Measurements from ENCODE around the gene PDCD6IP. TPM values are rescaled to one million over a fixed set of nuclear protein-coding genes. Genes with fewer than 3 reads are reported as not detected.

PDCD6IP gene
- total RNA-seq, 1 donor from 2014 or later, result 91.1 TPM

DNA sequence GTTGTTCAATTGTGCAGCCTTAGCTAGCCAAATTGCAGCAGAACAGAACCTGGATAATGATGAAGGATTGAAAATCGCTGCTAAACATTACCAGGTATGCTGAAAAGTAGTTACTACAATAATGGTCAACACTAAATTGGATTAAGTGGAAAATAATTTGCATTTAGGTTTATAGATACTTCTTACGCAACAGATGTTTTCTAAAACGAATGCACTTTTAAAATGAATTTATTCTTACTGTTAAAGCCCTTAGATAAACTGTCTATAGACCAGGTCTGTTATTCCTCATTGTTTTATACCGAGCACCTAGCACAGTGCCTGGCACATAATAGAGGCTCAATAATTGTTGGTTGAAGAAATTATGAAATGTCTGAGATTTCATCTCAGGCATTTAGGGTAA lies 23.6 kb downstream of the PDCD6IP start:
- Histone ChIP-seq H3K4me3 (ENCODE audit: low read depth, low read length) (no peak overlapping the region), H3K27me3 (ENCODE audit: control insufficient read depth, insufficient read depth, low read length) (no peaks in the 10 kb centered on the region), H3K36me3 (ENCODE audit: control insufficient read depth, insufficient read depth, low read length) (peaks cover 7% of the 10 kb centered on the region)
- TF ChIP-seq, protein P1, sequence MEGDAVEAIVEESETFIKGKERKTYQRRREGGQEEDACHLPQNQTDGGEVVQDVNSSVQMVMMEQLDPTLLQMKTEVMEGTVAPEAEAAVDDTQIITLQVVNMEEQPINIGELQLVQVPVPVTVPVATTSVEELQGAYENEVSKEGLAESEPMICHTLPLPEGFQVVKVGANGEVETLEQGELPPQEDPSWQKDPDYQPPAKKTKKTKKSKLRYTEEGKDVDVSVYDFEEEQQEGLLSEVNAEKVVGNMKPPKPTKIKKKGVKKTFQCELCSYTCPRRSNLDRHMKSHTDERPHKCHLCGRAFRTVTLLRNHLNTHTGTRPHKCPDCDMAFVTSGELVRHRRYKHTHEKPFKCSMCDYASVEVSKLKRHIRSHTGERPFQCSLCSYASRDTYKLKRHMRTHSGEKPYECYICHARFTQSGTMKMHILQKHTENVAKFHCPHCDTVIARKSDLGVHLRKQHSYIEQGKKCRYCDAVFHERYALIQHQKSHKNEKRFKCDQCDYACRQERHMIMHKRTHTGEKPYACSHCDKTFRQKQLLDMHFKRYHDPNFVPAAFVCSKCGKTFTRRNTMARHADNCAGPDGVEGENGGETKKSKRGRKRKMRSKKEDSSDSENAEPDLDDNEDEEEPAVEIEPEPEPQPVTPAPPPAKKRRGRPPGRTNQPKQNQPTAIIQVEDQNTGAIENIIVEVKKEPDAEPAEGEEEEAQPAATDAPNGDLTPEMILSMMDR (IDR thresholded peaks at IDR 0.05; ENCODE audit: insufficient read depth, low read length, severe bottlenecking), result no peak
- FAIRE-seq, result no peak
- DNase-seq (ENCODE audit: low read depth), result no peak

DNA sequence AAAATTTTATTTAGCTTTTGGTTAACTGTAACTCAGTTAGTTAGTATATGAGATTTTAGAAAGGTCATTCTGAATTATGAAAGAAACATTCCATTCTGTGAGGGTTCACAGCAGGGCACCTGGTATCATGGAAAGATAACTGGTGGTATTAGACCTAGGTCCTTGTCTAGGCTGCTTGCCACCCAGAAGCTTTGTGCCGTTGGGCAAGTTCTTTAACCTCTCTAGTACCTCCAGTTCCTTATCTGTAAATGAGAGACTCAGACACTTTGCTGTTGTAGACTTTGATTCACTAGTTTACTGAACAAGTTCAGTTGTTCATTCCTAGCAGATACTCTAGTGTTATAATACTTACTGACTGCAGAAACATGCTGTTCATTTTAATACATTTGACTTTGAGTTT lies 25.4 kb downstream of the PDCD6IP start:
- DNase-seq (ENCODE audit: low read depth) (no peak), FAIRE-seq (no peak)
- TF ChIP-seq, protein P1 (IDR thresholded peaks at IDR 0.05; ENCODE audit: insufficient read depth, low read length, severe bottlenecking), result no peak
- H3K27me3 ChIP-seq (ENCODE audit: control insufficient read depth, insufficient read depth, low read length), result no peaks in the 10 kb centered on the region
- peaks cover 9% of the 10 kb centered on the region for H3K36me3 ChIP-seq (ENCODE audit: control insufficient read depth, insufficient read depth, low read length)
- H3K4me3 ChIP-seq (ENCODE audit: low read depth, low read length), result no peak overlapping the region

DNA sequence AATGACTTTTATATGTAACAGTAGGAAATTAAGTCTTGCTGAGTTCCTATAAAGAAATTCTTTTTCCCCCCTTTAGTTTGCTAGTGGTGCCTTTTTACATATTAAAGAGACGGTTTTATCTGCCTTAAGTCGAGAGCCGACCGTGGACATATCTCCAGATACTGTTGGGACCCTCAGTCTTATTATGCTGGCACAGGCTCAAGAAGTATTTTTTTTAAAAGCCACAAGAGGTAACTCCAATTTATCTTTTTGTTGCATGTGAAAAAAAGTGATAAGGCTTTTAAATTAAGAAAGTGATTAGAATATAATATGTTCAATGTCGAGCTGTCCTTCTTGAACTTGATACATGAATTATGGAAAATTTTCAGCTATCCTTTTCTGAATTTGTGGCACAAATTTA lies 26.7 kb downstream of the PDCD6IP start:
- DNase-seq (ENCODE audit: low read depth) (no peak), FAIRE-seq (no peak)
- peaks cover 10% of the 10 kb centered on the region for H3K36me3 ChIP-seq (ENCODE audit: control insufficient read depth, insufficient read depth, low read length)
- H3K4me3 ChIP-seq (ENCODE audit: low read depth, low read length), result no peak overlapping the region
- TF ChIP-seq, protein P1 (IDR thresholded peaks at IDR 0.05; ENCODE audit: insufficient read depth, low read length, severe bottlenecking), result no peak
- no peaks in the 10 kb centered on the region for H3K27me3 ChIP-seq (ENCODE audit: control insufficient read depth, insufficient read depth, low read length)

DNA sequence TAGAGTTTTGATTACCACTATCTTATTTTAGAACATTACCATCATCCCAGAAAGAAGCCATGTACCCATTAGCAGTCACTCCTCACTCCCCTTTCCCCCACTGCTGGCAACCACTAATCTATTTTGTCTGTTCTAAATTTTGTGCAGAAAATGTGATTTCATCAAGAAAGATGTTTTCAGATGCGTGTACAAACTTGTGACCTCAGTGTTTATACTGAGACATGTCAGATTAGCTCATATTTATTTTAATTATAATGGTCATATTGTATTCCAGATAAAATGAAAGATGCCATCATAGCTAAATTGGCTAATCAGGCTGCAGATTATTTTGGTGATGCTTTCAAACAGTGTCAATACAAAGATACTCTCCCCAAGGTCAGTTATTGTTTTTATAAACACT lies 27.8 kb downstream of the PDCD6IP start:
- DNase-seq (ENCODE audit: low read depth) (no peak), FAIRE-seq (no peak)
- no peak overlapping the region for H3K4me3 ChIP-seq (ENCODE audit: low read depth, low read length)
- no peaks in the 10 kb centered on the region for H3K27me3 ChIP-seq (ENCODE audit: control insufficient read depth, insufficient read depth, low read length)
- H3K36me3 ChIP-seq (ENCODE audit: control insufficient read depth, insufficient read depth, low read length), result peaks cover 9% of the 10 kb centered on the region
- TF ChIP-seq, protein P1 (IDR thresholded peaks at IDR 0.05; ENCODE audit: insufficient read depth, low read length, severe bottlenecking), result no peak

DNA sequence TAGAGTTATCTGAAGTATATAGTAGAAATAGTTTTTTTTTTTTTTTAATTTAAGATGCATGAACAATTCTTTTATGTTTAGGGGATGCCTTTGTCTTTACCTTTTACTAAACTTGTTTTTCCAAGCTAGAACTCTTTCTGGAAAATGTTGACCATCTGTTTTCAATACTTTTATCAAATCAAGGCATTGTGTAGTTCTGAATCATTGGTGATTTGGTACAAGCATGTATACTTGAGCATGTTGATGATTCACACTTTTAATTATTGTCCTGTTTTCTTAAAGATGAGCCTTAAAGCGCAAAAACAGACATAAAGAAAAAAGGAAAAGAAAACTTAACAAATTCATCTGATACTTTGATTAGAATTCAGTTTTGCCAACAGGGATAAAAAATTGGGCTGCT lies 28.3 kb downstream of the PDCD6IP start:
- FAIRE-seq (no peak), DNase-seq (ENCODE audit: low read depth) (no peak)
- TF ChIP-seq, protein P1 (IDR thresholded peaks at IDR 0.05; ENCODE audit: insufficient read depth, low read length, severe bottlenecking), result no peak

DNA sequence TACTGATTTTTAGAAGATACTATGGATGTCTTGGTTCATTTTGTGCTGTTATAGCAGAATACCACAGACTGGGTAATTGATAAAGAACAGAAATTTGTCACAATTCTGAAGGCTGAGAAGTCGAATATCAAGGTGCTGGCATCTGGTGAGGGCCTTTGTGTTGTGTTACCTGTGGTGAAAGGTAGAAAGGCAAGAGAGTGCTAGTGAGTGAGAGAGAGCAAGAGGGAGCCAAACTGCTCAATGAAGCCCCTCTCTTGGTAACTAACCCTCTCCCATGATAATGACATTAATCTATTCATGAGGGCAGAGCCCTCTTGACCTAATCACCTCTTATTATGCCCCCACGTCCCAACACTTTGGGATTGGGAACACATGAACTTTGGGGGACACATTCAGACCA lies 31.3 kb downstream of the PDCD6IP start:
- no peak overlapping the region for H3K4me3 ChIP-seq (ENCODE audit: low read depth, low read length)
- H3K27me3 ChIP-seq (ENCODE audit: control insufficient read depth, insufficient read depth, low read length), result no peaks in the 10 kb centered on the region
- FAIRE-seq (no peak), DNase-seq (ENCODE audit: low read depth) (no peak)
- TF ChIP-seq, protein P1 (IDR thresholded peaks at IDR 0.05; ENCODE audit: insufficient read depth, low read length, severe bottlenecking), result no peak
- H3K36me3 ChIP-seq (ENCODE audit: control insufficient read depth, insufficient read depth, low read length), result peaks cover 6% of the 10 kb centered on the region

More for the DNA sequence above, 28.3 kb downstream of the PDCD6IP start:
- H3K4me3 ChIP-seq (ENCODE audit: low read depth, low read length), result no peak overlapping the region
- no peaks in the 10 kb centered on the region for H3K27me3 ChIP-seq (ENCODE audit: control insufficient read depth, insufficient read depth, low read length)
- peaks cover 9% of the 10 kb centered on the region for H3K36me3 ChIP-seq (ENCODE audit: control insufficient read depth, insufficient read depth, low read length)
